ENCODE measurements around the gene SIN3A. TPM values are rescaled to one million over a fixed set of nuclear protein-coding genes. Genes with fewer than 3 reads are reported as not detected.
"Not testable (repeated sequence)": the region's sequence is repeated elsewhere in the genome, so short reads cannot be mapped to it uniquely, and the experiment has no call there.

SIN3A gene
- total RNA-seq, 1 experiment from 2014 or later: 64.4 TPM

DNA sequence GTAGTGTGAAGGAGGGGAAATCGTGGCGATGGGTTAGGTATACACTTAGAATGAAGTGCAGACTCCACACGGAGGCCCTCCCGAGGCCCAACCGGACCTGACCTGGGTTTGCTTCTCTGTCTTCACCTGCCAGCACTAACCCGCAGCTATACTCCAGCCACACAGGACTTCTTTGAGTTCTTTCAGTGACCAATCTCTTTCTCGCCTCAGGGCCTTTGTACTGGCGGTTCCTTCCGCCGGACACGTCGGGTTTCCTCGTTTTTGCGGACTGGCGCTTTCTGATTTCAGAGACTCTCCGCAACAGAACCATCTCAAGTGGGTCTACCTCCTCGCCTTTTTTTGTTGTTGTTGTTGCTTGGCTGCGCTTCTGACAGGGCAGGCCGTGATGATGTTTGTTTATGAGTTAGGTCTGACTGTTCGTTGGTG is 104.7 kb downstream of the SIN3A start, which contains the start of gene NEIL1:
NEIL1 (plus strand) TSS at position 244 of the 426 bp plus-strand sequence. CDS start 1,867 bp downstream, outside the sequence.
- Histone ChIP-seq H3K4me3 (ENCODE audit: low read depth, low read length) (peak within 1 kb of the TSS; percentile 71), H3K36me3 (ENCODE audit: control insufficient read depth, insufficient read depth, low read length) (no peaks in the 10 kb centered on the region), H3K27me3 (replicated peaks; ENCODE audit: control insufficient read depth, insufficient read depth, low read length) (no peaks in the 10 kb centered on the region), H3K4me1 (peaks cover 5% of the 10 kb centered on the region; the same call in 1 of the 2 replicates), H3K9me3 (no peaks in the 10 kb centered on the region)
- TF ChIP-seq, protein P1, sequence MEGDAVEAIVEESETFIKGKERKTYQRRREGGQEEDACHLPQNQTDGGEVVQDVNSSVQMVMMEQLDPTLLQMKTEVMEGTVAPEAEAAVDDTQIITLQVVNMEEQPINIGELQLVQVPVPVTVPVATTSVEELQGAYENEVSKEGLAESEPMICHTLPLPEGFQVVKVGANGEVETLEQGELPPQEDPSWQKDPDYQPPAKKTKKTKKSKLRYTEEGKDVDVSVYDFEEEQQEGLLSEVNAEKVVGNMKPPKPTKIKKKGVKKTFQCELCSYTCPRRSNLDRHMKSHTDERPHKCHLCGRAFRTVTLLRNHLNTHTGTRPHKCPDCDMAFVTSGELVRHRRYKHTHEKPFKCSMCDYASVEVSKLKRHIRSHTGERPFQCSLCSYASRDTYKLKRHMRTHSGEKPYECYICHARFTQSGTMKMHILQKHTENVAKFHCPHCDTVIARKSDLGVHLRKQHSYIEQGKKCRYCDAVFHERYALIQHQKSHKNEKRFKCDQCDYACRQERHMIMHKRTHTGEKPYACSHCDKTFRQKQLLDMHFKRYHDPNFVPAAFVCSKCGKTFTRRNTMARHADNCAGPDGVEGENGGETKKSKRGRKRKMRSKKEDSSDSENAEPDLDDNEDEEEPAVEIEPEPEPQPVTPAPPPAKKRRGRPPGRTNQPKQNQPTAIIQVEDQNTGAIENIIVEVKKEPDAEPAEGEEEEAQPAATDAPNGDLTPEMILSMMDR (IDR thresholded peaks at IDR 0.05; ENCODE audit: insufficient read depth in 1 of 2, low read depth in 1 of 2, low read length in 1 of 2, severe bottlenecking in 1 of 2, unreplicated experiment in 1 of 2): no peak
- Mint-ChIP-seq H3K9me3 (ENCODE audit: unreplicated experiment) (no peaks in the 10 kb centered on the region), H3K4me3 (ENCODE audit: unreplicated experiment) (peak within 1 kb of the TSS; percentile 93), H3K4me1 (ENCODE audit: low read depth, unreplicated experiment) (no peaks in the 10 kb centered on the region), H3K27me3 (ENCODE audit: insufficient read depth, unreplicated experiment) (peaks cover 4% of the 10 kb centered on the region), H3K27ac (ENCODE audit: unreplicated experiment) (peak within 1 kb of the TSS; percentile 57), H3K36me3 (ENCODE audit: insufficient read depth, unreplicated experiment) (peaks cover 7% of the 10 kb centered on the region)
- POLR2A ChIA-PET: no interaction called here
- DNase-seq: peak in 1 of 2 experiments; percentile 19
- intact Hi-C loops (cut with micrococcal nuclease; ENCODE audit: unreplicated experiment): no loop called here
- BruUV-seq (replicated peaks): no TSS peak
- CTCF ChIA-PET: no interaction called here

DNA sequence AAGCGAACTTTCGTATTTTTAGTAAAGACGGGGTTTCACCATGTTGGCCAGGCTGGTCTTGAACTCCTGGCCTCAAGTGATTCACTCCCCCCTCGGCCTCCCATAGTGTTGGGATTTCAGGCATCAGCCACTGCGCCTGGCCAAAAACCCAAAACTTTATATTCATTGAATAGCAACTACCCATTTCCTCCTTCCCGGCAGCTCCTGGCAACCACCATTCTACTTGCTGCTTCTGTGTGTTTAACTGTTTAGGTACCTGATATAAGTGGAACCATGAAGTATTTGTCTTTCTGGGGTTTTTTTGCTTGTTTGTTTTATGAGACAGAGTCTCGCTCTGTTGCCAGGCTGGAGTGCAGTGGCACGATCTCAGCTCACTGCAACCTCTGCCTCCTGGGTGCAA is 107.5 kb downstream of the SIN3A start:
- H3K36me3 Mint-ChIP-seq (ENCODE audit: insufficient read depth, unreplicated experiment); H3K27me3 Mint-ChIP-seq (ENCODE audit: insufficient read depth, unreplicated experiment); BruUV-seq (replicated peaks); H3K4me1 ChIP-seq; POLR2A ChIA-PET; DNase-seq; H3K36me3 ChIP-seq (ENCODE audit: control insufficient read depth, insufficient read depth, low read length); H3K27ac Mint-ChIP-seq (ENCODE audit: unreplicated experiment); H3K9me3 ChIP-seq; H3K4me3 Mint-ChIP-seq (ENCODE audit: unreplicated experiment); H3K4me3 ChIP-seq (ENCODE audit: low read depth, low read length); H3K9me3 Mint-ChIP-seq (ENCODE audit: unreplicated experiment); intact Hi-C loops (cut with micrococcal nuclease; ENCODE audit: unreplicated experiment); CTCF ChIA-PET; H3K4me1 Mint-ChIP-seq (ENCODE audit: low read depth, unreplicated experiment); H3K27me3 ChIP-seq (replicated peaks; ENCODE audit: control insufficient read depth, insufficient read depth, low read length): not testable (repeated sequence)

DNA sequence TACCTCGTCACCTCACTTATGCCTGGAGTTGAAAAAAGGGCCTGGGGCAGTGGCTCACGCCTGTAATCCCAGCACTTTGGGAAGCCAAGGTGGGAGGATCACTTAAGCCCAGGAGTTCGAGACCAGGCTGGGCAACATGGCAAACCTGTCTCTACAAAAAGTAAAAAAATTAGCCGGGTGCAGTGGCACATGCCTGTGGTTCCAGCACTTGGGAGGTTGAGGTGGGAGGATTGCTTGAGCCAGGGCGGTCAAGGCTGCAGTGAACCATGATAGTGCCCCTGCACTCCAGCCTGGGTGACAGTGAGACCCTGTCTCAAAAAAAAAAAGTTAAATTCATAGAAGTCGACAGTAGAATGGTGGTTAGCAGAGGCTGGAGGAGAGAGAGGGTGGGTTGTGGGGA is 109.3 kb downstream of the SIN3A start:
- POLR2A ChIA-PET: no interaction called here
- no TSS peak for BruUV-seq (replicated peaks)
- no peaks in the 10 kb centered on the region for H3K9me3 Mint-ChIP-seq (ENCODE audit: unreplicated experiment)

More for the DNA sequence above, 109.3 kb downstream of the SIN3A start:
- no peaks in the 10 kb centered on the region for H3K9me3 ChIP-seq
- H3K4me1 ChIP-seq: no peaks in the 10 kb centered on the region
- H3K4me3 Mint-ChIP-seq (ENCODE audit: unreplicated experiment): no peak overlapping the region
- TF ChIP-seq, protein P1 (IDR thresholded peaks at IDR 0.05; ENCODE audit: insufficient read depth in 1 of 2, low read depth in 1 of 2, low read length in 1 of 2, severe bottlenecking in 1 of 2, unreplicated experiment in 1 of 2): no peak
- CTCF ChIA-PET: no interaction called here
- H3K36me3 Mint-ChIP-seq (ENCODE audit: insufficient read depth, unreplicated experiment): peaks cover 2% of the 10 kb centered on the region
- peaks cover 4% of the 10 kb centered on the region for H3K27me3 Mint-ChIP-seq (ENCODE audit: insufficient read depth, unreplicated experiment)
- H3K4me1 Mint-ChIP-seq (ENCODE audit: low read depth, unreplicated experiment): no peaks in the 10 kb centered on the region
- intact Hi-C loops (cut with micrococcal nuclease; ENCODE audit: unreplicated experiment): no loop called here
- no peak overlapping the region for H3K27ac Mint-ChIP-seq (ENCODE audit: unreplicated experiment)
- no peak overlapping the region for H3K4me3 ChIP-seq (ENCODE audit: low read depth, low read length)
- H3K36me3 ChIP-seq (ENCODE audit: control insufficient read depth, insufficient read depth, low read length): no peaks in the 10 kb centered on the region
- DNase-seq: no peak
- H3K27me3 ChIP-seq (replicated peaks; ENCODE audit: control insufficient read depth, insufficient read depth, low read length): no peaks in the 10 kb centered on the region
